GM19395 (cell line): ENCODE measurements around the gene DSCAML1.

ENCODE experiments used
- ATAC-seq: cut with Tn5 transposase; IDR thresholded peaks from one replicate; pipeline ENCODE4 v1.9.1; 2021; ENCODE audit warnings: mild to moderate bottlenecking, moderate library complexity; ENCODE audit not compliant: unreplicated experiment

The DSCAML1 gene

DNA sequence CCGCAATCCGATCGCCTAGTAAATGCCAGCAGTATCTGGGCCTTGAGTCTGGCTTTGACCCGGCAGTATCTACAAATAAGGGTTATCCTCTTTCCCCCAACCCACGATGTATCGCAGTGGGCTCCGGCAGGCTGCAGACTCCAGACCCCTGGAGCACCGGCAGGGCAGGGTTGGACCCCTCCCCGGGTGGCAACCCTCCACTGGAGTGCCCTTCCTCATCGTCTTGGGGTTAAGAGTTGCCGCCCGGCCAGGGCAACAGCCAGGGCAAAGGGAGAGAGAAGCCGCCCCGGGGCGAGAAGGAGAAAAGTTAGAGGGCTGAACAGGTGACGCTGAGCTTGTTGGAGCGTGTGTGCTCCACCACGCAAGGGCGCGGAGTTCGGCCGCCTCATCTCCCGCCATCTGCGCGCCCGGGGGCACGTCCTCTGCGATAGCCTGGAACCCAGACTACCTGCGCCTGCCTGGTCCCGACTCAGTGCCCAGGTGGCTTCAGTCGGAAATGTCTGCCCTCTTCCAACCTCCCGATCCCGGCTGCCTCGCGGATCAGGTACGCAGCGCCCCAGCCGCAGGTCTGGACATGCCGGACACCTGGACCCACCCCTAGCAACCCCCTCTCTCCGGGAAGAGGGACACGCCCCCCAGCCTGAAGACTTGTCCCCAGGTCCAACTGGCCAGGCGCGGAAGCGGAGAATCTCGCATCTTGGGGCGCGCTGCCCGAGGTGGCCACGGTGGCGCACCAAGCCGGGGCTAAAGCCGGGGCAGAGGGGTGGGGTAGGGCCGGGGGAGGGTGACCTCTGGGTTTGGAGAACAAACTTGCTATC, 1.2 kb downstream of the DSCAML1 start:
- no peak for ATAC-seq

- ATAC-seq = no peak
Measured at GRCh38 chr11:117794772-117795629, 2.0 kb downstream of the DSCAML1 start.

- no peak for ATAC-seq
Measured at GRCh38 chr11:117794135-117794534, 2.9 kb downstream of the DSCAML1 start.

- ATAC-seq = no peak
Measured at GRCh38 chr11:117793583-117793982, 3.4 kb downstream of the DSCAML1 start.

- no peak for ATAC-seq
Measured at GRCh38 chr11:117792992-117793391, 4.0 kb downstream of the DSCAML1 start.

DNA sequence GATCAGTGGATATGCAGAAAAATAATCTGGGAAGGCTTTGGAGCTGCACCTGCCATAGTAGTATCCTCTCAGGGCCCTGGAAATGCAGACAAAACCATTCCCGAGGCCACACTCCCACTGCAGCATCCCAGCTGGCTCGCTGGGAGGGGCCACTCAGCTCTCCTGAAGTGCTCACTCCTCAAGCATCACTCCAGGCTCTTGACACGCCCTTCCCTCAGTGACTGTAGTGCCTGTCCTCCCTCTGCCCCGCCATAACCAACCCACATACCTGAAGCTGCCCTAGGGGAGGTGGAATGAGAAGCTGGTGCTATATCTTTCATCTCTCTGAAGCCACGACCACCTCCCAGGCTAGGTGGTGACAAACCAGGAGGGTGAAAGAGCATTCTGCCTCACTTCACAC, 4.8 kb downstream of the DSCAML1 start:
- ATAC-seq = no peak

DNA sequence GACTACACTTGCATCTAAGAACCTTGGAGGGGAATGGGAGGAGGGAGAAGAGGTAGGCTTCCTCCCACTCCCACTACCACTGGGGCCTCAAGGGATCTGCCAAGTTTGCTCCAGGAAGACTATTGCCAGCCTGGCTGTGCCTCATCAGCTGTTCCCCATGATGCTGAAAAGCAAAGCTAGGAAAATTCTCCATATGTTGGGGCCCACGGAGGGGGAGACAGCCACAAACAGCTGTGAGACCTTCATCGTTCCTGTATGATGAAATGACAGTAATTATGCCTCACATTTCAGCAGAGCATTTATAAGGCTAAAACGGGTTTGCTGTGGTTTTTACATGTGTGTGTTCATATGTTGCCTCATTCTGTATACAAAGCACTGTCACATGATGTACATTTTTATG, 6.7 kb downstream of the DSCAML1 start:
- no peak for ATAC-seq

DNA sequence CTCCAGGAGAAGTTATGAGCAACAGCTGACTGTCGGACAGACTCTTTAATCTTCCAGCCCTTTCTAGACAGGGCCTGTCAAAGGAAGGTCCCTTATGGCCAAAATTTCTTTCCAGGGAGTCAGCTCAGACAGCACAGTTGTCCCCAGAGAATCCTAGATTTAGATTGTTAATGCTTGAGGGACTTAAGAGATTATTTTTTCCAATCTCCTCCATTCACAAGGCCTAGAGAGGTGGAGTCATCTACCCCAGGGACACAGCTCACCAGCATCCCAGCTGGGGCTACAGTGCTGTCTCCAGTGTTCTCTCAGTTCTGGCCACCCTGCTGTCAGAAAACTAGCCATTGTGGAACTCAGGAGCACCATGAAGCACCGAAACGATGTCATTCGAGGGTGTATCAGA, 7.8 kb downstream of the DSCAML1 start:
- ATAC-seq = no peak

- ATAC-seq = no peak
Measured at GRCh38 chr11:117786135-117786870, 10.7 kb downstream of the DSCAML1 start.

GRCh38 chr11:117782101-117782500, 14.9 kb downstream of the DSCAML1 start:
- ATAC-seq = no peak

DNA sequence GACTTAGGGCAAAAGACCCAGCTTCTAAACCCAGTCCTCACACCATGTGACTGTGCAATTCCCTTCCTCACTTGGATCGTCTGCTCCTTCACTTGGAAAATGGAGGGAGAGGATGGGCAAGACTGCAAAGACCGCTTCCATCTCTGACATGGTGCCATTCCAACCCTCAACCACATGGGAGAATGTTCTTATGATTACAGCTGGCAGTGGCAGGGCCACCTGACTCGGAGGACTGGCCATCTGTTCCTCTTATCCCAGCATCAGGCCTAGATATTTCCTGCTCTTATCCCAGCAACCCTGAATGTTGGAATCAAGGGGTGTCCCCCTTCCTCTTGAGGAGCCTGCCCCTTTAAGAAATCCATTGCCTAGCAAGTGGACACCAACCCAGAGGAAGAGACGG, 15.4 kb downstream of the DSCAML1 start:
- ATAC-seq = no peak

DNA sequence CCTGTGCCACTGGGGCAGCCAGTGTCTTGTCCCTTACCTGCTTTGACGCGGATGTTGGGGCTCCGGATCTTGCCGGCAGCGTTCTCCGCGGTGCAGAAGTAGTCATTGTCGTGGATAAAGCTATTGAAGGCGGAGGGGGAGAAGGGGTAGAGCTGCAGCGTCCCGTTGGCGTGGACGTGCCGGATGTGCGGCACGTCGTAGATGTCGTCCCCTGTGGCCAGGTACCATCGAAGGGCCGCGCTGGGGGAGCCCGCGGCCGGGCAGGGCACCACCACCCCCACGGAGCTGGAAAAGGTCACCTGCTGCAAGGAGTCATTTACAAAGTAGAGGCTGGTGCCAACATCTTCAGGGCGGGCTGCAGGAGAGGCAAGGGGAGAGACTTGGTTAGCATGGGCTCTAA, 16.6 kb downstream of the DSCAML1 start:
- ATAC-seq = no peak

GRCh38 chr11:117774553-117774952, 22.5 kb downstream of the DSCAML1 start:
- ATAC-seq = no peak

- no peak for ATAC-seq
Measured at GRCh38 chr11:117772360-117772759, 24.7 kb downstream of the DSCAML1 start.

GRCh38 chr11:117771841-117772240, 25.2 kb downstream of the DSCAML1 start:
- ATAC-seq = no peak

- ATAC-seq = no peak
Measured at GRCh38 chr11:117771197-117771596, 25.8 kb downstream of the DSCAML1 start.

- no peak for ATAC-seq
Measured at GRCh38 chr11:117770061-117770460, 27.0 kb downstream of the DSCAML1 start.

GRCh38 chr11:117769533-117769932, 27.5 kb downstream of the DSCAML1 start:
- ATAC-seq = no peak

GRCh38 chr11:117768506-117768905, 28.5 kb downstream of the DSCAML1 start:
- no peak for ATAC-seq

DNA sequence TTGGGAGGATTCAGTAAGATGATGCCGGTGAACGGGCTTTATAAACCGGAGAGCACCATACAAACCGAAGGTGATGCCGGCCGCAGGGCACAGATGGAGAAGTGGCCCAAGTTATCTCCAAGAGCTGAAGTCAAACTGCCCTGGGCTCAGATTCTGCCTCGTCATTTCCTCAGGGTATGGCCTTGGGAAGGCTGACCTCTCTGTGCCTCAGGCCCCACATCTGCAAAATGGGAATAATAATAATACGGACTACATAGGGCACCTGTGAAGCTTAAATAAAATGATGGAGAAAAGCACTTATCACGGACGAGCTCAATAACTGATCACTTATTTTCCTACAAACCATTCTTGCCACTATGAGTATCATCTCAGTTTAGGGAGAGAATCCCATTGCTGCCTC, 29.9 kb downstream of the DSCAML1 start:
- no peak for ATAC-seq

DNA sequence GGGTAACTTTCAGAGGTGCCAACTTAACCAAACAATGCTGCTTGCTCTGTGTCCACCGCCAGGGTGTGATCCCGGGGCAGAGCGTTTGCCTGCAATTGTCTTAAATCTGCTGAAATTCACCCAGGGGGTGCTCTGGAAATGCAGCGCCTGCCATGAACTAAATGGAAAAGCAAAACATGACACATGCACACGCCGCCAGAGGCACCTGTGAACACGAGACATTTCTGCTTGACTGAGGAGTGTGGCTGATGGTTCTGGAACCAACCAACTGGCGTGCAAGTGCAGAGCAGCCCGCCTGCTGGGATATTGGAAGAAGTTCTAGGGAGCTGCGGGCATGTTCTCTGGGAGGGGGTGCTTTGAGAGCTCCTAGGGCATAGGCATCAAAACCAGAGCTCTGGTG, 30.4 kb downstream of the DSCAML1 start:
- no peak for ATAC-seq
